GM18873 (cell line): Measurements from ENCODE around the gene RAB1B.
"Not testable (repeated sequence)": the region's sequence is repeated elsewhere in the genome, so short reads cannot be mapped to it uniquely, and the experiment has no call there.

Experiments used
- ATAC-seq: cut with Tn5 transposase; IDR thresholded peaks from one replicate; pipeline ENCODE4 v1.9.1; 2021; ENCODE audit warnings: mild to moderate bottlenecking, moderate library complexity, moderate number of reproducible peaks; ENCODE audit not compliant: unreplicated experiment, low FRiP score

Gene RAB1B

DNA sequence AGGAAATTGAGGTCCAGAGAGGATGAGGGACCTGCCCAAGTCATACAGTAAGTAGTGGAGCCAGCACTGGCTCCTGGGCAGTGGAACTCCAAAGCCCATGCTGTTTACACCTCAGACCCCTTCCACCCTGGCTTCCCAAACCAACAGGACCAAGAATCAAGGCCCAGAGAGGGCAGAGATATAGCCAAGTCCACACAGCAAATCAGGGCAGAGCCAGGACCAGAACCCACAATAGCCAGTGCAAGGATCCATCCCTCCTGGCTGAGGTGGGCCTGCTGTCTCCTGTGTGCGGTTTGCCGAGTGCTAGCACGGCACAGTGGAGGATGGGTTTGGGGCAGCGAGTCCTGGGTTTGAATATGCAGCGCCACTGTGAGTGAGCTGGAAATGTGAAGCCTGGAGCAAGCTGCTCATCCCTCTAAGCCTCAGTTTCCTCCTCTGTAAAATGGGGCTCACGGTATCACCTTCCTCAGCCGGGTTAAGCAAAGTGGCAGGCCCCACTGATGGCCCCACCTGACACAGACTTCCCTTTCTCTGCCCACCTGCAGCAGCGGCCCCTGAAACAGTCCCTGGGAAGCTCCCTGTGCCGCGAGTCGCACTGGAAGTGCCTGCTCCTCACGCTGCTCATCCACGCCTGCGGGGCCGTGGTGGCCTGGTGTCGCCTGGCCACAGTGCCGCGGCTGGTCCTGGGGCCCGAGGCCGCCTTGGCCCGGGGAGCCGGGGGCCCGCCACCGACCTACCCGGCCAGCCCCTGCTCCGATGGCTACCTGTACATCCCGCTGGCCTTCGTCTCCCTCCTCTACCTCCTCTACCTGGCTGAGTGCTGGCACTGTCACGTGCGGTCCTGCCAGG is 25.6 kb downstream of the RAB1B start:
- ATAC-seq: no peak

DNA sequence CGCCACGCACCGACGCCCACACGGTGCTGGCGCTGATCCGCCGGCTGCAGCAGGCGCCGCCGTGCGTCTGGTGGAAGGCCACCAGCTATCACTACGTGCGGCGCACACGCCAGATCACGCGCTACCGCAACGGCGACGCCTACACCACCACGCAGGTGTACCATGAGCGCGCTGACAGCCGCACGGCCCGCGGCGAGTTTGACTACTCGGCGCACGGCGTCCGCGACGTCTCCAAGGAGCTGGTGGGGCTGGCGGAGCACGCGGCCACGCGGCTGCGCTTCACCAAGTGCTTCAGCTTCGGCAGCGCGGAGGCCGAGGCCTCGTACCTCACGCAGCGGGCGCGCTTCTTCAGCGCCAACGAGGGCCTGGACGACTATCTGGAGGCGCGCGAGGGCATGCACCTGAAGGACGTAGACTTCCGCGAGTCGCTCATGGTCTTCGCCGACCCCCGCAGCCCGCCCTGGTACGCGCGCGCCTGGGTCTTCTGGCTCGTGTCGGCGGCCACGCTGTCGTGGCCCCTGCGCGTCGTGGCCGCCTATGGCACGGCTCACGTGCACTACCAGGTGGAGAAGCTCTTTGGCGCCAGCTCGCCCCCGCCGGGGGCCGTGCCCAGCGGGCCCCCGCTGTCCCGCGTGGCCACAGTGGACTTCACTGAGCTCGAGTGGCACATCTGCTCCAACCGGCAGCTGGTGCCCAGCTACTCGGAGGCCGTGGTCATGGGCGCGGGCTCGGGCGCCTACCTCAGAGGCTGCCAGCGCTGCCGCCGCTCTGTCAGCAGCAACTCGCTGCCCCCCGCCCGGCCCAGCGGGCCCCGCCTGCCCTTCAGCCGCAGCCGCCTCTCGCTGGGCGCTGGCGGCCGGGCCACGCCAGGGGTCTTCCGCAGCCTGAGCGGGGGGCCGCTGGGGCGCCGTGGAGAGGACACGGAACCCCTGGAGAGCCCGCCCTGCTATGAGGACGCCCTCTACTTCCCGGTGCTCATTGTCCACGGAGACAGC is 26.5 kb downstream of the RAB1B start:
- ATAC-seq: no peak

DNA sequence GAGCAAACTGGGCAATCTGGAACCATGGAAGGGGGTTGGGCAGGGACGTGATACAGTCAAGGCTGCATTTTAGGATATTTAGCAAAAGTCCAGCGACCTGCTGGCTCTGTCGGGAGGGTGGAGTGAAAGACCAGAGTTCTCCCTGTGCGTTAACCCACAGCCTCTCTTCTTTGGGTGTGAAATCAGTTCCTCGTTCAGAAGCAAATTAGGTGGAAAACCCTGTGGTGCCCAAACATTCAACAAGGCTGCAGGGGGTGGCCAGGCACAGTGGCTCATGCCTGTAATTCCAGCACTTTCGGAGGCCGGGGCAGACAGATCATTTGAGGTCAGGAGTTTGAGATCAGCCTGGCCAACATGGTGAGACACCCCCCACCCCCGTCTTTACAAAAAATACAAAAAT is 29.2 kb downstream of the RAB1B start:
- ATAC-seq: no peak

DNA sequence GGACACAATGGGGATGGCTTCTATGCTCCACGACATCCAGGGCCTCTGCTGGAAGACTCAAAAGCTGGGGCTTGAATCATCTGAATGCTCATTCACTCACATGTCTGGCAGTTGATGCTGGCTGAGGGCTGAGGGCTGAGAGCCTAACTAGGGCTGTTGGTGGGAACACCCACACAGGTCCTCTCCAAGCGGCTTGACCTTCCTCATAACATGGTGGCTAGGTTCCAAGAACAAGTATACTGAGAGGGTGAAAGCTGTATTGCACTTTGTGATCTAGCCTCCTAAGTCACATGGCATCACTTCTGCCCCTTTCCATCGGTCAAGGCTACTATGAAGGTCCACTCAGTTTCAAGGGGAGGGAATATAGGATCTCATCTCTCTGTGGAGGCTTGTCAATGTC is 30.7 kb downstream of the RAB1B start:
- ATAC-seq: no peak

DNA sequence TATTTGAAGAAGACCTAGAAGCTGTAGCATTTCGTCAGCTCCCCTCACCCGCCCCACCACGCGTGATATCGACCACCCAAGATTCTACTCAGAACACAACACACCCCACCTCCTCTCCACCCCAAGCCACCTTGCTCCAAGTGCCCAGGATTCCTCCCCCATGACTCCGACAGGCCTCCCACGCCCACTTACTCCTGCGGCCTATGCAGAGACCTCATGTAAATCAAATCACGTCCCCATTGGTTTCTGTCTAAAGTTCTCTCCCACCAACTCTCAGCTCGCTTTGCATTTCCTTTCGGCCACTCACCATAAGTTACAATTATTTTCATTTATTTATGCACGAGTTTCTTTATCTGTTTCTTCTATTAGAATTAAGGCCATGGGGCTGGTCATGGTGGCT is 34.2 kb downstream of the RAB1B start:
- no peak for ATAC-seq

DNA sequence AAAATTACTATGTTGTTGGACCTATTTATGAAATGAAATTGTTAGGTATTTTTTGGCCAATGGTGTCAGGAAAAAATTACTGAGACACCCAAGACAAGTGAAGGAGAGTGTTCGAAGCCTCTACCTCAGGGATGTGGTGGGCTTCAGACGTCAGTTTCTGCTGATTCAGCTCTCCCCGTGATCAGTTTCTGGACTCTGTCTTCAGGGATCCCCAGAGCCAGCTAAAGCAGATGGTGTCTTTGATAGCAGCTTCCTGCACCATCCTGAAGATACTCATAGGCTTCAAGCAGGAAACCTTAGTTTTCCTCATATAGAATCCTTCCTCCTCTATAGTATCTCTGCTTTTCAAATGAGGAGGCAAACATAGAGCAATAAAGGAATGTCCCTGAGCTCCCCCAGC is 41.0 kb downstream of the RAB1B start:
- ATAC-seq: no peak

DNA sequence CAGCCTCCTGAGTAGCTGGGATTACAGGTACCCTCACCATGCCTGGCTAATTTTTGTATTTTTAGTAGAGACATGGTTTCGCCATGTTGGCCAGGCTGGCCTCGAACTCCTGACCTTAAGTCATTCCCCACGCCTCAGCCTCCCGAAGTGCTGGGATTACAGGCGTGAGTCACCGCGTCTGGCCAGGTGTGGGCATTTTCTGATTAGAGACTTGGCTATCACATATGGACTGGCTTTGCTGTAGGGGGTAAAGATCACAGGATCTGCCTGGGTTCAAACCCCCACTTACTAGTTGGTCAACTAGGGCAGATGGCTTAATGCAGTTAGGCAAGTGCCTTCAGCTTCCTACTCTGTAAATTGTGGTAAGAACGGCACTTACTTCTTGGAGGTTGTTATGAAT is 41.9 kb downstream of the RAB1B start:
- no peak for ATAC-seq

DNA sequence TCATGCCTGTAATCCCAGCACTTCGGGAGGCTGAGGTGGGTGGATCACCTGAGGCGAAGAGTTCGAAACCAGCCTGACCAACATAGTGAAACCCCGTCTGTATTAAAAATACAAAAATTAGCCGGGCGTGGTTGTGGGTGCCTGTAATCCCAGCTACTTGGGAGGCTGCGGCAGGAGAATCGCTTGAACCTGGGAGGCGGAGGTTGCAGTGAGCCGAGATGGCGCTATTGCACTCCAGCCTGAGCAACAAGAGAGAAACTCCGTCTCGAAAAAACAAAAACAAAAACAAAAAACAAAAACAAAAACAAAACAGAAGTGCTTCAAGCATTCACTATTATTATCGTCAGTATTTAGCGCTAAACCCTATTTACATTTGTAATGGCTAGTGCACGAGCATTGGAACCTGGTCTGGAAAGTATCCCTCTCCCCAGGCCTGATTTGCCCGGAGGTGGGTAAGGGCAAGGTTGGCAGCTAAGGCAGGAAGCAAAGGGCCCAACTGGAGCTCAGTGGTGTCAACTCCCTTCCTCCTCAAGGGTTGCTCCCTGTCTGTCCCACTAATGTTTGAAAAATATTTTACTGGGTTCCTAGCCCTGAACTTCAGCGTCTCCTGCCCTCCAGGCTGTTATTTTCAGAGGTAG is 42.5 kb downstream of the RAB1B start:
- not testable (repeated sequence) for ATAC-seq

DNA sequence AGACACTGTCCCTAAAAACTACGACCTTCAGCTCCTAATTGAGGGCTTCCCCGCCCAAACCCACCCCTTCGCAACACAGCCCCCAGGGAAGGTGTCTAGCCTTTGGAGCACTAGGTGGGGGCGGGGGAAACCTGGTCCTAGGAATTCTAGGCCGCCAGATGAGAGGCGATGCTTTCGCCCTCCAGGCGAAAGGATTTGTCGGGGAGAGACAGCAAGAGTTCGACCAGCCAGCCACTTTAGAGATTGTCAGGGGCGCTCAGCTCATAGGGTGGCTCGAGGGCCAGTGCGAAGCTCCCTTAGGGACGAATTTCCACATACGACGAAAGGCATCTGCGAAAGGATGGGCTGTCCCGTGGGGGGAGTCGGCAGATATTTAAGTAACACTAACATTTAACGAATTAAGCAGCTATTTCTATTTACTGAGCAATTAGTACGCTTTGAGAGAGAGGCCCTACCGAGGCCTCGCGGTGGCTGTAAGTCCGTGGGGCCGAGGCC is 43.1 kb downstream of the RAB1B start:
- no peak for ATAC-seq

DNA sequence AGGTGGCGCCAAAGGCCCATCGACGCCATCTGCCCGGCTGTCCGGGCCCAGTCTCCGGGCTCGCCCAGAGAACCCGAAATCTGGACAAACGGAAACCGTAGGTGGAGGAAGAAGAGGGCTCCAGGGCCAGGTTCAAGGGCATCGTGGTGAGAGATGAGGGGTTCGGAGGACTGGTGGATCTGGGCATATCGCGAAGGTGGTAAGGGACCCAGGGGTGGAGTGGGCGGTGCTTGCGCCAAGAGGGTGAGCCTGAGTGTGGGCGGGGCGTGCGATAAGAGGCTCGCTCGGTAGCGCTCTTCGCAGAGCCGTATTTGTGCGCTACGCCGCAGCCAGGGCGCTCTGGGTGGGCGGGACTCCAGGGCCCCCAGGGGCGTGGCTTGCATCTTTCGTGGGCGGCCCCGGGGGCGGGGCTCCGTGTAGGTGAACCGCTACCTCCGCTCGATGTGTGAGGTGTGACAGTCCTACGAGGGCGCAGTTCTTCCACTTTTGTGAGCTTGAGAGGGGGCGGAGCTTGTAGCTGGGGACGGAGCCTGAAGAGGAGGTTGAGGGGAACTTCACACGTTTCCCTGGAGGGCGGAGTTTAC is 43.6 kb downstream of the RAB1B start:
- ATAC-seq: peak; percentile 64

DNA sequence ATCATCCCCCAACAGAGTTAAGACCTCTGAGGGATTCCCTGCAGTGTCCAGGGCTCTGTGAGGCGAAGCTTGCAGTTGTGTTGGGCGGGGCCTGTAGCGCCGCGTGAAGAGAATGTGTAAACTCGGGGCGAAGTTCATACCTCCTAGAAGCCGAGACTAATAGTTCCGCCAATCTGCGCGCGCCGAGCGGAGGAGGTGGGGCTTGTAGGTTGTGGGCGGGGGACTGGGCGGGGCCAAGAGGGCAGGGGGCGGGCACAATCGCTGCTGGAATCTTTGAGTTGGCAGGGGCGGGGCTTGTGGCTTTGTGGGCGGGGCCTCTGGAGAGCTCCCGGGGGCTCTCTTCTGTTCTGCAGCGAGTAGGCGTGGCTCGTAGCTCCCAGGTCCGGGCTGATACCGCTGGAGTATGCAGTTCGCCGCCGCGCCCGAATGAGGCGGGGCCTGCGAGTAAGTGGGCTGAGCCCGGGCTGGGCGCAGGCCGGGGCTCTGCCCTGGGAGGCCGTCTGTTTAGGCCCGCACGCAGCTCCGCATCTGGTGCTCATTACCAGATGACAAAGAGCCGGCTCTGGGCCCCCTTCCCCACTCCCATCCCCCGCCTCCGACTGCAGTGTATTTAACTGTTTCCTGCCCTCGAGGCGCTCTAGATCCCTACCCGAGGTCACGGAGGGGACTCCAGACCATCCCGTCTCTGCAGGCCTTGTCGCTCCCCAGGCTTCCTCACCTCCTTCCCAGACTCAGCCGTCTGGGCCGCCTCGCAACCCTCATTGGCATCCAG is 44.3 kb downstream of the RAB1B start:
- peak; percentile 36 for ATAC-seq

DNA sequence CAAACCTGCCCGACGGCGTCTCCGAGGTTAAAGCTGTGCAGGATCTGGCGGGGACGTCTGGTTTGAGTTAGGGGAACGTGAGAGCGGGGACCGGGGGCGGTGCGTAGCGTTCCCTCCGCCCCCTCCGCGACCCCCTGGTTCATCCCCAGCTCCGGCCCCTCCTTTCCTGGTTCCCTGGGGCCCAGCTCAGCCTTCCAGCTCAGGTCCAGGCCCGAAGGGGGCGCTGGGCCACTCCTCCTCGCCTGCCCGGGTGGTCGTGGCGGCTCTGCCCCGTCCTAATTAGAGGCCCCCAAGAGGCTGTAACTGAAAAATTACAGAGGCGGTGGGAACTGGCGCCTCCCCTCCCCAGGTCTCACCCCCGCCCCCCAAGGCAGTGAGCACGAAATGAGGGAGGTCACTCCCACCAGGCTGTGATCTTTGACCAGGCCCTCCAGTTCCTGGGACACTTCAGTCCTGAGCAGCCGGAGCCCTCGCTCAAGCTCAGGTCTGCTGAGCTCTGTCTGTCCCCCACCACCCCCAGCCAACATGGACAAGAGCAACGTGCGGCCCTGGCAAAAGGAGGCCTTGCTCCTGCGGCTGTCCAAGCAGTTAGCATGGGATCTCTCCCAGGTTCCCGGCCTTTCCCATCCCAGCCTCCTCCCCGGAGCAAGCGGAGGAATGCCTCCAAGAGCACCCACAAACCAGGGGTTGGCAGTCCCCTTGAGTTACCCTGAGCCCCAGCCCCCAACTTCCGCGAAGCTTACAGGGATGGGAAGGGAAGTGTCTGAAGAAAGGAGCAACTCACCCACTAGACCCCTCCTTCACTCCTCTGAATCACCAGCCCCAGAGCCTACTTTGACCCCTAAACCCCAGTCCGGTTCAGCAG is 45.1 kb downstream of the RAB1B start:
- no peak for ATAC-seq

DNA sequence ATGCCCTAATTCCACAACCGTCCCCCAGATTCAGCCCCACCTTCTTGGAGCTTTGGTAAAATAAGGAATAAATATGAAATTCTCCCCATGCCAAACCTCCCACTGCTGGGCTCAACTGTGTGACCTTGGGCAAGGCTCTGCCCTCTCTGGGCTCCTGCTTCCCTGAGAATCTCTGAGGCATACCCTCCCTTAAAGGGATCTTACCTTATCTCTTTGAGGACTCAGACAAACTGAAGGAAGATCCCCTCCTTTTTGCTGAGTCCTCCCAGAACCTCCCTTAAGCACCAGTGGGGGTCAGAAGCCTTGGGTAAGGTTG is 45.7 kb downstream of the RAB1B start:
- ATAC-seq: no peak

DNA sequence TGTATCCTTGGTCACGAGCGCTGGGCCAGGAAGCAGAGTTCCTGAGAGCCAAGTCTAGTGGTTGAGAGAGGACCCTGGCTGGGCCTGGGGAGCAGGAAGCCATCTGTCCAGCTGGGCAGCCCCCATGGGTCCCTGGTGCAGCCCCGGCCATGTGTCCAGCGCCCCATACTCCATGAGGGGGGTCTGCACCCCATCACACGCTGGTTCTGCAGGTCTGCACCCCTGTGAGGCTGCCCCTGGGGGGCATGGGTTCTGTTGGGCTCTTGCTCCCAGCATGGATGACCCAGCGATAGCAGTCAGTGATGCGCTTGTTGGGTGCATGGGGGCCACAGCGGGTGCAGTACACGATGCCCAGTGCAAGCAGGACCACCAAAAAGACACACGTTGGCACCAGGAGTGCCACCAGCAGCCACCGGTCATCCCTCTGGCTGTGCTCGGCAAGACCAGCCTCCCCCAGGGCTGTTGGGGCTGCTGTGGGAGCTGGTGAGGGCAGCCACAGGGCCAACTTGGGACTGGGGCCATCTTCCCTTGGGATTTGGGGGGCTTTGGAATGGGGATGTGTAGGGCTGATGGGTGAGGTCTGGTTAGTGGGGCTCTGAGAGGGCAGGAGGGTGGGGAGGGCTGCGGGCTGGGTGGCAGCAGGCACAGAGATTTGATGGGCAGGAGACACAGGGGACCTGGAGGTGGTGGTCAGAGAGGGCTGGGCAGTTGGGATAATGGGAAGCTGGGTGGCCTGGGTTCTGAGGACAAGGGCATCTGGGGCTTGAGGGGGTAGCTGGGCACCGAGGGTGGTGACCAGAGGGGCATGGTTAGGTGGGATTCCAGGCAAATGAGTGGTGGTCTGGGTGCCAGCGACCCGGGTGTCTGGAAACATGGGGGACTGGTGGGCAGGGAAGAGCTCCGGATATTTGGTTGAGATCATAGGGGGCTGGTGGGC is 46.4 kb downstream of the RAB1B start:
- no peak for ATAC-seq

DNA sequence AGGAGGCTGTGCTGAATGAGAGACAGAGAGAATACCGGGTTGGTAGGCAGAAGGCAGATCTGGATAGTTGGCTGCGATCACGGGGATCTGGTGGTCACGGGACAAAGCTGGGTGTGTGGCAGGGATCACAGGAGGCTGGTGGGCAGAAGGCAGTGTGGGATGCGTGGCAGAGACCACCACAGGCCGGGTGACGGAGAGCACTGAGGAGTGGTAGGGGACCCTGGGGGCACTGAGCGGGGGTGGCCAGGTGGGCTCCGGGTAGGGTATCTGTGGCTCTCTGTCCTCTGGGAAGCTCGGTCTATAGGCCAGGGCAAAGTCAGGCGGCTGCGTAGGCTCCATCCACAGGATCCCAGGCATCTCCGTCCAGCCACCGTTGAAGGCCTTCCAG is 47.1 kb downstream of the RAB1B start:
- no peak for ATAC-seq

DNA sequence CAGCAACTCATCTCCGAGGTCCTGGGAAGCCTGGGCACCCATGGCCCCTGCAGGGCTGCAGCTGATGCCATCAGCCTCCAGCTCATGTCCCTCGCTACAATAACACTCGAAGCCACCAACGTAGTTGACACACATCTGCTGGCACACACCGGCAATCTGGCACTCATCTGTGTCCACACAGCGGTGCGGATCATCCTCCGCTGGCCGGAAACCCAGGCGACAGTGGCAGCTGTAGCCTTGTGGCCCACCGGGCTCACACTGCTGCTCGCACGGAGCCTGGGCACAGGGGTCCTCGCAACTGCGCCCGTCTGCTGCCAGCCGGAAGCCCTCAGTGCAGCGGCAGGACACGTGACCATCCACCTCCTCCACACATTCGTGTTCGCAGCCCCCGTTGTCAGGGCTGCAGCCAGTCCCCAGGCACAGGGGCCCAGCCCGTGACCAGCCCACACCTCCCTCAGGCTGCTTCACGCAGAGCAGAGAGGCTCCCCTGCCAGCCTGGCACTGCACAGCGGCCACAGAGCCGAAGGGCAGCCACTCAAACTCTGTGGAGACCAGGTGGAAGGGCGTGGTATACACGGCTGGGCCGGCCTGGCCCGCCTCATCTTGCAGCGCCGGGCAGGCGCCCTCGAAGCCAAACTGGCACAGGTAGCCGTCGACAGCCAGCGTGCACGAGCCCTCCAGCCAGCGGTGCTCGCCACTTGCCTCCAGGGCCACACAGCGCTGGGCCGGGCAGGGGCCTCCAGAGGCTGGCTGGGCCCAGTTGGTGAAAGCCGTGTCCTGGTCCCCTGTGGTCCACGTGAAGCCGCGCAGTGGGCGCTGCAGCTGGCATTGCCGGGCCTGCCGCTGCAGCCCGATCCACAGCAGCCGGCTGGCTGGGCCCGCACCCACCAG is 47.7 kb downstream of the RAB1B start:
- ATAC-seq: no peak

DNA sequence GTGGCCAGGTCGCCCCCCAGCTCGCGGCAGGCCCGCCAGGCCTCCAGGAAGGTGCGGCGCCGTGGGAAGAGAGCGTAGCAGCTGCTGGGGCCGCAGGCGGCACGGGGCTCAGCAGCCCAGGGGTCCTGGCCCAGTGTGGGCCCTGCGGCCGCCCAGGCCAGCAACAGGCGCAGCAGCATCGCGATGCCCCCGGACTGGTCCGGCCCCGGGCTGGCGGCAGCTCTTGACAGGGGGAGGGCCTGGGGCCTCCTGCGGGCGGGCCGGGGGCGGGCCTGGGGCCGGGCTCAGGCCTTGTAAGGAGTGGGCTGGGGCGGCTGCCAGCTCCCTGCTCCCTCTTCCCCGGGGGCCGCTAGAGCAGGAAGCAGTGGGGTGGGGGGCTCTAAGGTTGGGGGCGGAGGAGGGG is 48.4 kb downstream of the RAB1B start, which contains the start of gene CD248:
TSS of gene CD248 (minus strand) at position 196 of the 403 bp plus-strand sequence. CDS start at position 179, 17 bp downstream.
- ATAC-seq: no peak
